ENCODE data around the gene USP1.
A peak's percentile ranks its signal among the peaks of the same experiment; 100 is the strongest.

Gene USP1

DNA sequence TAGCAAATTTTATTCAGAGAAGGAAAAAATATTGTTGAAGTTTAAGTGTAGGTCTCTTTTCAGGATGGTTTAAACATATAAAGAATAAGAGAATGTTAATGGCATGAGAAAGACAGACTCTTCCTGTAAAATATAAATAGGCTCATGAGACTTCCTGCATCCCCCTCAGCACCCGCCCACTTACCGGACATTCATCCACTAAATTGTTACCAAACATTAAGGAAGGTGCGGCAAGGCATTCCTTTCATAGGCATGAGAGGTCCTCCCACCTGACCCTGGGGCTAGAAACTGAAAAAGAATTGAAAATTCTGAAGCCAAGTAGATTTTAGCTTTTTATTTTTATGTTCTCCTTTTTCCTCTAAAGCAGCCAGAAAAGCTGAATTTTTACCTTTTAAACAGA lies 10.6 kb upstream of the USP1 start:
- peak; percentile 29 for DNase-seq (ENCODE audit: low spot score)

DNA sequence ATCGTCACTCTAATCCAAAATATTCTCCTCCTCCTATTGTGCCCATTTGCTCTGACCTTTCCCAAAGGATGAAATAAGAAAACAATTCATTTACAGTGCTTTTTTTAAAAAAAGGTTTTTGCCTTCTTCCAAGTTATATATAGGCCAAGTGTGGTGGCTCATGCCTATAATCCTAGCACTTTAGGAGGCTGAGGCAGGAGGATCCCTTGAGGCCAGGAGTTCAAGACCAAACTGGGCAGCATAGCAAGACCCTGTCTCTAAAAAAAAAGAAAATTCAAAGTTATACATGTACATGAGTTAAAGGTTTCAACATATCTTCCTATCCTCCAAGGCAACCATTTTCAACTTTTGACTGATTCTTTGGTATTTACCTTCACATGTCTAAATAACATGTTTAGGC lies 10.1 kb upstream of the USP1 start:
- no peak for DNase-seq (ENCODE audit: low spot score)

DNA sequence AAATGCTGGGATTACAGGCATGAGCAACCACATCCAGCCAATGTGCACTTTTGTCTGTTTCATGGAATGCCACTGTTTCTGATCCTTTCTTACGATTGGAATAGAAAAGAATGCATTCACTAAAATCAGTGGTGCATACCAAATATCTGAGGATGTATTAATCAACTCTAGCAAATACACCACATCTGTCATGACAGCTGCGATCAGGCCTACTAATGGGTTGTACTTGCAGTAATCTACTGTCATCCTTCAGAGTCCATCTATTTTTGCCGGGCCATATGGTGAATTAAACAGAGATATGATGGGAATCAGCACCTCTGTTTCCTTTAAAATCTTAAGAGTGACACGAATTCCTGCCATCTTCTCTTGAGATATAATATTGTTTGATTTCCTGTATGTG lies 8.5 kb upstream of the USP1 start:
- no peak for DNase-seq (ENCODE audit: low spot score)

DNA sequence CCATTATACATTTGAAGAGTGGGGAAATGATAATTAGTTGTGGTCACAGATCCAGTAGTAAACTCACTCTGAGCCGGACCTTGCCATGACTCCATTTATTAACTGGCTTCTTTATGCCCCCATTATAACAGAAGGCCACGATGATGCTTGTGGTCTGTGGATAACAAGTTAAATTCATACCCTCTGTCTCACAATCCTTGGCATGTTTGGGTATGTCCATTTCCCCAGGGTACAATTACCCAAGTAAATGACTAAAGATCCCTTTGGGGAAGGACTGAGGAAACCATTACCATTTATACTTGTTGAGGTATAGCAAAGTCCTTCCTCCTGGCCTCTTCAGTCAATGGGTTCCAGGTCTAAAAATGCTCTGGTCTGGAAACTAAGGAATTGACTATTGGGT lies 7.3 kb upstream of the USP1 start:
- no peak for DNase-seq (ENCODE audit: low spot score)

DNA sequence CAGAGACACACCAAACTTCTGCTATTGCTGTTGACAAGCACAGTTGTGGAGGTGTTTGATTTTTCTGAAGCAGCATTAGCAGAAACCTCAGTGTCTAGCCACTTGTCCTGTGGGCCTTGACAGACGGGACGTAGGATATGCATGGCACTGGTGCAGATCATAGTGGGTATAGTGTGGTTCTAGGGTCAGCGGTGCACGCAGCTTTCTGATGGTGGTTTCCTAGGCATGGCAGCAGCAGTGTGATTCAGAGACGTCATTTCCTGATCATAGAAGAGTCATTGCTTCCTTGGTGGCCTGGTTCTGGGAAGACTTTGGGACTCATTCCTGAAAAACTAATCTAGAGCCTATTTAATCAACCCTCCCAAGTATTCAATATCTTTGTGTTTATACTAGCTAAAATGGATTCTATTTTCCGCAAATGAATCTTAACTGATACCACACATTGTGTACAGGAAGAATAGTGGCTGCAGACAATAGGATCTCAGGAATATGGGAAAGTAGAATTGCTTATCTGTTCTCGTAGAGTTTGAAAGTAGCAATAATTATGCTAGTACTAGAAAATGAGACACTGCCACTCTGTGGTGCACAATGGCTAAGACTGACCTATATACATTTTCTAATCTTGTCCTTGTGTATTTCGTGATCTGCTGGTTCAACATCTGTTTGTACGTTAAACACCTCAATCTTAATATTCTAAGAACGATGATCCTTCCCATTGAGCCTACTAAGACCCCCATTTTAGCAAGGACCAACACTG lies 2.8 kb upstream of the USP1 start:
- no peak for DNase-seq (ENCODE audit: low spot score)

DNA sequence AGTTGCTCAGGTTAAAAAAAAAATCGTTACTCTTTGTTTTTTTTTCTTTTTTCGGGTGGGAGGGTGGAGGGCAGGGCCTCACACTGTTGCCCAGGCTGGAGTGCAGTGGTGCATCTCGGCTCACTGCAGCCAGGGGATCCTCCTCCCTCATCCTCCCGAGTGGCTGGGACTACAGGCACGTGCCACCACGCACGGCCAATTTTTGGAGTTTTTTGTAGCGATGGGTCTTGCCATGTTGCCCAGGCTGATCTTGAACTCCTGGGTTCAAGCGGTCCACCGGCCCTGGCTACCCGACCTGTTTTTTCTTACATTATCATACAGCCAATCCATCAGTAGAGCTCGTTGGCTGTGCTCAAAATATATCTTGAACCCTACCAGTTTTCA lies 2.2 kb upstream of the USP1 start:
- DNase-seq (ENCODE audit: low spot score): no peak

DNA sequence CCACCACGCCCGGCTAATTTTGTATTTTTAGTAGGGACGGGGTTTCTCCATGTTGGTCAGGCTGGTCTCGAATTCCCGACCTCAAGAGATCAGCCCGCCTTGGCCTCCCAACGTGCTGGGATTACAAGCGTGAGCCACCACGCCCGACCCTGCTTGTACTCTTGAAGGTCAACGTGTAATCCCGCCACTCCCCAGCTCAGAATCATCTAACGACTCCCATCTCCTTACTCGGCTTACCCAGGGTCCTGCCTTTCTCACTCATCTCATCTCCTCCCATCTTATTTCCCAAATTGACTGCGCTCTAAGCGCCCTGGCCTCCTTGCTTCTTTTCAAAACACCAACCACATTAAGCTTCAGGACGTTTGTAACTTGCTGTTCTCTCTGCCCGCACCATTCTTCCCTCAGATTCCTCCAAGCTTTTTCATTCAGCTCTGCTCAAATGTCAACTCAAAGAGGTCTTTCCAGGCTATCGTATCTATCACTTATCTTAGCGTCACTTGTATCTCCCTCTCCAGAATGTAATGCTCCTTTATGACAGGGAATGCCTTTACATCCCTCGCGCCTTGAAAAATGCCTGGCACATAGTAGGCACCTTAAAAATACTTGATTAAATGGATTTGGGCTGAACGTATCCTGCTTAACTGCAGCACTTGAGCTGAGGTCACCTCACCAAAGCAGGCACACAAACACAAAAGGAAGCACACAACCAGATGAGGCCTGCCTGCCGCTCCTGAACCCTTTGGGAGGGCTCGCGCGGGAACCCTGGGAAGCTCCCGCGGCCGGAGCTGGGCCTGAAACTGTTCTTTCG lies 1.4 kb upstream of the USP1 start:
- no peak for DNase-seq (ENCODE audit: low spot score)

DNA sequence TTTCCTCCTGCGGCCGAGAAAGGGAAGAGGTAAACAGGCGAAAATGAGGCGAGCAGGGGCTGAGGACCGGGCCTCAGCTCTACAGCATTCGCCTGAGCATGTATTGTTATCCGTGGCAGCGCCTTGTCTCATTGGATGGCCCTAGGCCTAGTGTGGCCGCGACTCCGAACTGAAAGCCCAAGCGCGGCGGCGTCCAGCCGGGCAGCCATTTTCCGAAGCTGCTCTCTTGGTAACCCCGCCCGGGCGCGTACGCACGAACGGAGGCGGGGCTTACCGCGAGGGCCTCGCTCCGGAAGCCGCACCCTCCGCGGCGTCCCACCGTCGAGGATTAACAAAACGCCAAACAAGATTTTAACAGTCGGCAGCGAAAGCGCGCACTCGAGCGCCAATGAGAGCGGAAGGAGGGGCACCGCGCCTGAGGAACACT lies 797 bp upstream of the USP1 start:
- DNase-seq (ENCODE audit: low spot score): no peak

DNA sequence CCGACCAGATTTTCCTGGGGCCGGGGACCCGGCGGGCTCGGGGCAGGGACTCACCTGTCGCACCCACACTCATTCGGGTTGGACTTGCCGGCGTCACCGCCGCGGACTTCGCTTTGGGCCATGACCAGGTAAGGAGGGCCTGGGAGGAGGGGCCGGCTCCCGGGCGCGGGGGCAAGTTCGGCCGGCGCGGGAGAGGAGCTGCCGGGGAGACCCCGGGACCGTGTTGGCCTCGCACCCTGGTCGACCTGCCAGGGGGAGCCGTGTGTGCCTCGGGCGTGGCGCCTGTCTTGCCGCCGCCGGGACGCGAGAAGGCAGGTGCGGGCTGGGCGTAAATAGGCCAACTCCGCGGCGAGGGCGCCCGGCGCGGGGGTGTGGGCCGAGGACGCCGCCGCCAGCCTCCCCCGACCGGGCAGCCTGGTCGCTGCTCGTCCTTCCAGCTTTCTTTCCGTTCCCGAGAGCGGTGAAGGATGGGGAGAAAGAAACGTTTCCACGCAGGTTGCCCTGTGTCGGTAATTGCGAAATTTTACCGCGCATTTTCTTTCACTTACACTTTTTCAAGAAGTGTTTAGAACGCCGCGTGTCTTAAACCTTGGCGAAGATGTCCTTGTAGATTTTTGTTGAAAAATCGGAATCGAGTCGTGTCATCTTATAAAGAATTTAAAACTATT lies 558 bp downstream of the USP1 start:
- DNase-seq (ENCODE audit: low spot score): peak; percentile 27

DNA sequence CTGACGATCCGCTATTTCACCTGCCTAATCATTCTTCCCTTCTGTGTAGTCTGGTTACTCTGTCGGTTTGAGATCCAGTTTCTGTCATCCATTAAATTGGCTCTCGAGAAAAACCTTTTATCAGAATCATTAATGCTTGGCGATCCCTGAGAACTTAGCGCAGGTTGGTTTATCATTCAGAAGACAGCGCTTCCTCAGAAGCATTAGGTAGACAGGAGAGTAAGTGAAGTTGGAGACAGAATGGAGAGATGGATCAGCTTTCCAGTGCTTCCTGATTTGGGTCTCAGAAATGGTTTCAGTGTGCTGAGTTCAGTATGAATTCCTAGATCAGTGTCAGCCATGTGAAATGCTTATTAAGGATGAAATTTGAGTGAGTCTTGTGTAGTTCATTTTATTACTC lies 1.3 kb downstream of the USP1 start:
- peak; percentile 29 for DNase-seq (ENCODE audit: low spot score)

DNA sequence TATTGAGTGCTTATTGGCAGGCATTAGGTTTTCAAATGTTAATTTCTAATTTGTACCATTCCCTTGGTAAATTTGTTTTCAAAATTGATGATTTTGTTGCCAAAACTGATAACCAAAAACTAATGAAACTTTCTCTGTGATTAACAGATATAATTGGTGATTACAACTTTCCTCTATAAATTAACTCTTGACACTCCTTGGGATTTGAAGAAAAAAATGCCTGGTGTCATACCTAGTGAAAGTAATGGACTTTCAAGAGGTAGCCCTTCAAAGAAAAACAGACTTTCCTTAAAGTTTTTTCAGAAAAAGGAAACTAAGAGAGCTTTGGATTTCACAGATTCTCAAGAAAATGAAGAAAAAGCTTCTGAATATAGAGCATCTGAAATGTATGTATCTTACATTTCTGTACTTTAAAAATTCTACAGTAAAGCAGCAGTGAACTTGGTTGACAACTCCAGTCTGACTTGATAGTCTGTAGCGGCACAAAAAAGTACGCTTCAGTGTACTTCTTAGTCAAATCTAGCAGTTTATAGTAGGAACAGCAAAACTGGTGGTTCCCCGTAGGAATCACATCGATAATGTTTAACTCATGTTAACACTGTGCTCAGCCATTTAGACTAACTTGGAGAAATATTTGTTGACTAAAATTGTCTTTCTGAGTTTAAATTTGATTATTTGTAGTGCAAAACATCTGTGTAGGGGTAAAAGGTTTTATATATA lies 3.0 kb downstream of the USP1 start:
- no peak for DNase-seq (ENCODE audit: low spot score)

DNA sequence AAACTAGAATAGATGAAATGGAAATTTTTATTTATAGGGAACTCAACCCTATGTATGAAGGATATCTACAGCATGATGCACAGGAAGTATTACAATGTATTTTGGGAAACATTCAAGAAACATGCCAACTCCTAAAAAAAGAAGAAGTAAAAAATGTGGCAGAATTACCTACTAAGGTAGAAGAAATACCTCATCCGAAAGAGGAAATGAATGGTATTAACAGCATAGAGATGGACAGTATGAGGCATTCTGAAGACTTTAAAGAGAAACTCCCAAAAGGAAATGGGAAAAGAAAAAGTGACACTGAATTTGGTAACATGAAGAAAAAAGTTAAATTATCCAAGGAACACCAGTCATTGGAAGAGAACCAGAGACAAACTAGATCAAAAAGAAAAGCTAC lies 7.9 kb downstream of the USP1 start:
- DNase-seq (ENCODE audit: low spot score): no peak

DNA sequence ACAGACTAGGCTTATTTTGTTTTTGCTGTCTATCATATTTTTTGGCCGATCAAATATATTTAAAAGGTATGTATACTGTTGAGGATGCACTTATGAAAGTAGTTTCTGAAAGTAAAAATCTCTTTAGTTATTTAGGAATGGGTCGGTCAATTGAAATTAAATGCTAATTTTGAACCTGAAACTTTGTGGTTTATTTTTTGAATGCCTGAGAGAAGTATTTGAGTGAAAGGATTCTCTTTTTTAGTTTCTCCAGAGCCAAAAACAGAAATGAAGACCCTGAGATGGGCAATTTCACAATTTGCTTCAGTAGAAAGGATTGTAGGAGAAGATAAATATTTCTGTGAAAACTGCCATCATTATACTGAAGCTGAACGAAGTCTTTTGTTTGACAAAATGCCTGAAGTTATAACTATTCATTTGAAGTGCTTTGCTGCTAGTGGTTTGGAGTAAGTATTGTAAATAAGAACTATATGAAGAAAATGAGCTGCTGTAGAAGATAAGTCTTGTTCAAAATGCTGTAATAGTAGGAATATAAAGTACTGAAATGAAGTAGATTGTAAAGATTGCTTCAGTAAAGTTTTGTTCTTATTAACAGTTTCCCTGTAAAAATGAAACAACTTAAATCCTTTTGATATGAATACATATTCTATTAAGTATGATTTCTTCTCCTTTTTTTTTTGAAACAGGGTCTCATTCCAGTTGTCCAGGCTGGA lies 11.5 kb downstream of the USP1 start:
- no peak for DNase-seq (ENCODE audit: low spot score)

DNA sequence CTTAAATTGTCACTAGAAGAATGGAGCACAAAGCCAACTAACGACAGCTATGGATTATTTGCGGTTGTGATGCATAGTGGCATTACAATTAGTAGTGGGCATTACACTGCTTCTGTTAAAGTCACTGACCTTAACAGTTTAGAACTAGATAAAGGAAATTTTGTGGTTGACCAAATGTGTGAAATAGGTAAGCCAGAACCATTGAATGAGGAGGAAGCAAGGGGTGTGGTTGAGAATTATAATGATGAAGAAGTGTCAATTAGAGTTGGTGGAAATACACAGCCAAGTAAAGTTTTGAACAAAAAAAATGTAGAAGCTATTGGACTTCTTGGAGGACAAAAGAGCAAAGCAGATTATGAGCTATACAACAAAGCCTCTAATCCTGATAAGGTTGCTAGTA lies 13.5 kb downstream of the USP1 start:
- DNase-seq (ENCODE audit: low spot score): no peak

DNA sequence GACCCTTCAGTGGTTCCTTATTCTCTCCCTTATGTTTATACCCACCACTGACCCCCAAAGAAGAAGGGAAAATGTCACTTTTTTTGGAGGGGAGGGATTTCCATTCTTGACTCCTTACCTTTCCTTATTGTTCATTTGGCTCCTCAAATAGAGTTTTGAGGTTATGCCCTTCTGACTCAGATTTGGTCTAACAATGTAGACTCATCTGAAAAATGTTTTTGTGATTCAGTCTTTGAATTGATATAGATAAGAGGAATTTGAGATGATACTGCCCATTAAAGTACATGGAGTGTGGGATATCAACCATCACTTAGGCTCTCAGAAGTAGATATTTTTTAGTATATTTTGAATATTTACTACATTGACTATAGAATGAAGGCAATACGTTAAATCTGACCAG lies 16.1 kb downstream of the USP1 start:
- DNase-seq (ENCODE audit: low spot score): no peak

DNA sequence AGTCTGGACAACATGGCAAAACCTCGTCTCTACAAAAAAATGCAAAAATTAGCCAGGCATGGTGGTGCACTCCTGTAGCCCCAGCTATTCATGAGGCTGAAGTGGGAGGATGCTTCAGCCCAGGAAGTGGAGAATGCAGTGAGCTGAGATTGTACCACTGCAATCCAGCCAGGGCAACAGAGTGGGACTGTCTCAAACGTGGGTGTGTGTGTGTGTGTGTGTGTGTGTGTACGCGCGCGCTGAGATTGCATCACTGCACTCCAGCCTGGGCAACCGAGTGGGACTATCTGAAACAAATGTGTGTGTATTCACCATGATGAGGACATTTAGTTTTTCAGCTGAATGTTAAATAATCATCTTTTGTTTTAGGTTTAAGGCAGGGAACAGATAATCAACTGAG lies 21.1 kb downstream of the USP1 start:
- DNase-seq (ENCODE audit: low spot score): no peak

DNA sequence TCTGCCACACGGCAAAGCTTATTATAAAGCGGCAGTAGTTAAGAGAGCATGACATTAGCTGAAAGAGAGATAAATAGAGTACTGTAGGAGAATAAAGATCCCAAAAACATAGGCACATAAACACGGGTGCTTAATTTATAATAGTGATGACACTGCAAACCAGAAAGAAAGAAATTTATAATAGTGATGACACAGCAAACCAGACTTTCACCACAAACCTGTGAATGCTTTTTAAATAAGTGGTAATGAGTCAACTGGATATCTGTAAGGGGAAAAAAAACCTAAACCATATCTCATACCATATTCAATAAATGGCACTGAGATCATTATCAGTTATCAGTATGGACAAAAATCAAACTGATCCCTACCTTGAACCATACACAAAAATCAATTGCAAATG lies 25.5 kb downstream of the USP1 start:
- no peak for DNase-seq (ENCODE audit: low spot score)

DNA sequence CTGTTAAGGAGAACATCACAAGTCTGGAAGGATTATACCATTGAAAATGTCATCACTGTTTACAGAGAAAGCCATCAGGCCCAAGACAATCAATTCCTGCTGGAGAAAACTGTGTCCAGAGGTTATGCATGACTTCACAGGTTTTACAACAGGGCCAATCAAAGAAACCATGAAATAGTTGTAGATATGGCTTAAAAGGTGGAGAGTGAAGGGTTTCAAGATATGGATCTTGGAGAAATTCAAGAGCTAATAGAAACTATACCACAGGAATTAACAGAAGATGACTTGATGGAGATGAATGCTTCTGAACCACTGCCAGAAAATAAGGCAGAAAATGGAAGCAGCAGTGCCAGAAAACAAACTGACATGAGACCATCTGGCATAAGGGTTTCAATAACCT lies 30.2 kb downstream of the USP1 start:
- DNase-seq (ENCODE audit: low spot score): no peak

DNA sequence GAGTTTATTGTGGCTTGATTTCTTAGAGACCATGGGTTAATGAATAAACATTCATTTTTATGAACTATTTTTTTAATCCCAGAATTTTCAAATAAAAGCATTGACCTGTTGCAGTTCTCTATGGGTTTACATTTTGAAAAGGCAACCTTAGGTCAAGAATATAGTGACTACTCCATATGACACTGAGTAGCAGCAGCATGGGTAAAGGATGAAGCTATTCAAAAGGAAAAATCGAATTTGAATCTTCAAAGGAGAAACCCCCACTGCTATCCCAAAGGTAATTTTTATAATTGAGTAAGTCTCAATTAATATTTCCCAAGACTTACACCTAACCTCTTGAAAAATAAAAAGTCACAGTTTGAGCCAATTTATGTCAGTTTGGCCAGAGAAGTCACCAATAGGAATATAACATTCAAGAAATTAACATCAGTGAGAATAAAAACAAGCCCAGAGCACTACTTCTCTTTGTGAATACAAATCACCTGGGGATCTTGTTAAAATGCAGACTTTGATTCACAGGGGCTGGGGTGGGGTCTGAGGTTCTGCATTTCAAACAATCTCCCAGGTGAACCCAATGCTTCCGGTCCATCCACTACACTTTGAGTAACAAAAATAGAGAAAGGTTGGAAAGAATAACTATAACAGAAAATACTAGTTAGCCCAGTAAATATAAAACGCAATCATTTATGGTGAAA lies 39.8 kb downstream of the USP1 start:
- no peak for DNase-seq (ENCODE audit: low spot score)

DNA sequence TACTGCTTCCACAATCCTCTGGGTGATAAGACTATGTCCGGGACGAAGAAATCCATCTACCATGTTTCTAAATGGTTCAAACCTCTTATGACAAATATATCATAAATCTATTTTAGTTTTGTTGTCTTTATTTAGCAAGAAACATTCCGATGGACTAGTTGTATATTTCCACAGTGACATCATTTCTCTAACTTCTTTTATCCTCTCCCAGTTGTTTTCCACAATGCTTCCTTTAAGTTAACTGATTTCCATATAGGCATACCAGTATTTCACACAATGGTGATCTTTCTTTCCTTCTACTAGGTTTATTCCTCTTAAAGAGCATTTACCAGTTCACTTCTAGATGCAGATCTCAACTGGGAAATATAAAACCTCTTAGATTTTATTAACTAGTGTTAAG lies 44.8 kb downstream of the USP1 start:
- DNase-seq (ENCODE audit: low spot score): no peak

DNA sequence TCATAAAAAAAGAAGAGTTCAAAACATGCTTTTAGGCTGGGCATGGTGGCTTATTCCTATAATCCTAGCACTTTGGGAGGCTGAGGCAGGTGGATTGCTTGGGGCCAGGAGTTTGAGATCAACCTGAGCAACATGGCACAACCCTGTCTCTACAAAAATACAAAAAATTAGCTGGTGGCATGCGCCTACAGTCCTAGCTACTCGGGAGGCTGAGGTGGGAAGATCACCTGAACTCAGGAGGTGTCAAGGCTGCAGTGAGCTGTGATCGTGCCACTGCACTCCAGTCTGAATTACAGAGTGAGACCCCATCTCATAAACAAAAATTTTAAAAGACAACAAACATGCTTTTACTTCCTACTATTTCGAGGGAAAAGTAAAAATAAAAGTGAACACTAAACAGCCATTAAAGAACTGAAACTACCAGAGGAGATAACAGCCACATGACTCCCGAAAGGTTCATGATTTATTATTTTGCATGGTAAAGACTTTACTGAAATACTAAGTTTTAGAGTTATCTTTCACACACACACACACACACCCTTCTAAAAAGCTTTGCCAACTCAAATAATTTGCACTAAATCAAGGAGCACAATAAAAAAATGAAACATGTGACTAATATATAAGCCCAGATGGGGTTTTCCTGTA lies 48.1 kb downstream of the USP1 start:
- DNase-seq (ENCODE audit: low spot score): no peak
